NCI-H2029 (cell line): ENCODE measurements around the gene COPG2.
"Not testable (repeated sequence)": the region's sequence is repeated elsewhere in the genome, so short reads cannot be mapped to it uniquely, and the experiment has no call there.

Experiments used
- DNase-seq: peaks from one replicate; lab custom pipeline; 2025; lab: John Stamatoyannopoulos, UW

The COPG2 gene

DNA sequence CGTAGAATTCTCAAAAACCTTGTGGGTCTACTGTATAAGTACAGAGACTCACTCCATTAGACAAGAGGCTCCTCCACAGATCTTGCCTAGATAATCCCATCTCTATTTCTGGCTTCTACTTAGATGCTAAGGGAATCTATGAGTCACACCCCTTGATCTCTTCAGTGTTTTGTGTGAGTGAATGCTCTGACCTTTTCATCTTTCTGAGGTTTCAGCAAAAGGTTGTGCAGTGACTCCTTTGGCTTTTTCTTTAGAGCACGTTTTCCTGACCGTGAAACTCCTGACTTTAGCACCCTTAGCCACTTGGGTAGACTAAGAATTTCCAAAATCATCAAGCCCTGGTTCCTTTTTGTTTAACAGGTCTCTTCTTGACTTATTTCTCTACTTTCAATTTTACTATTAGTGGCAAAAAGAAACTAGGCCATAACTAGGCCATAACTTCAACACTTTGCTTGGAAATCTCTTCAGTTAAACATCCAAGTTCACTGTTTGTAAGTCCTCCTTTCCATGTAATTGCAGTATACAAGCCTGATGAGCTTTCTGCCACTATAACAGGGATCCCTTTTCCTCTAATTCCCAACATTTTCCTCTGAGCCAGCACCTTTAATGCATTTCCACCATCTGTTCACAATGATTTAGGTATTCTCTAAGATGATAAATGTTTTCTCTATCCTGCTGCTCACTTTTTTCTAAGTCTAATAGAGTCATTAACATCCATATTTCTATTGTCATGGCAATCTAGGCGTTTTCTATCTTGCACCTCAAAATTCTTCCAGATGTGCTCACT lies 19.4 kb downstream of the COPG2 start:
- no peak for DNase-seq

DNA sequence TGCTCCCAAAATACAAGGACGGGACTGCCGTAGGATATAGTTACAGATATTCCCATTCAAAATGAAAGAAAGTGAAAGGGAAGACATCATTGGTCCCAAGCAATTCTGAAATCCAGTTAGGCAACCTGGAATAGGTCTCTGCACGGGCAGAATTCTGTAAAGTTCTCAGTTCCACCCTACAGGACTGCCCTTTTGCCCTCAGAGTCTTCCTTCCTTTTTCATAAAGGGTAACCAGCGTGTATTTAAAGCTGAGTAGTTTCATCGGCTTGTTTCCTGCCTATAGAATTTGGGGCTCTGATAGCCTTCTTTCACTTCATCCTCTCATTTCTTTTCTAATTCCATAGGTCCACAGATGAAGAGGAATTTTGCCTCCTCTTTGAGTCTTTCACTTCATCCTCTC lies 20.0 kb downstream of the COPG2 start:
- no peak for DNase-seq

DNA sequence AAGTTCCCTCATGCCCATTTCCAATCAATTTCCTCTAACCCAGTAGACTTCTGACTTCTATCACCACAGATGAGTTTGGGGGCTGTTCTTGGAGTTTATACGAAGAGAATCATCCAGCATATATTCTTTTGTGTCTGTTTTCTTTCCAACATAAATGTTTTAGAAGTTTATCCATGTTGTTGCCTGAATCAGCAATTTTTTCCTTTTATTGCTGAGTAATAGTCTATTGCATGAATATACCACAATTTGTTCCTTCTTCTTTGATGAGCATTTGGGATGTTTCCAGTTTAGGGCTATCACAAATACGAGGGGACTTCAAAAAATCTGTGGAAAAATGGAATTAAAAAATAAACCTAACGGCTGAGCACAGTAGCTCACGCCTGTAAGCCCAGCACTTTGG lies 26.2 kb downstream of the COPG2 start:
- no peak for DNase-seq

DNA sequence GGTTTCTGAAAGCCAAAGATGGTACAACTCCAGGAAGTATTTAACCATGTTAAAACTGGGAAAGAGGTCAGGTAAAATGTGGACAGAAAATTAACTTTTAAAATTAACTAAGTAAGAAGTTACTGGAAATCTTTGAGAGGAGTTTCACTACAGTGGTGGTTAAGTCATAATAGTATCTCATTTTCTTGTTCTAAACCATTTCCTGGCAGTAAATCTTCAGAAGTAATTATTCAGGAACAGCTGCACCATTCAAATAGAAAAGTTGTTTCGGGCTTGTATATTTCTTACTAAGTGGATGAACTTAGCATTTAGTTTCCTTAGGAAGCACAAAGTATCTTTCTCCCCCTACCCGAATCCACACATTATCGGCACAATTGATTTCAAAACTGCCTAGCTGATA lies 27.1 kb downstream of the COPG2 start:
- DNase-seq: no peak

DNA sequence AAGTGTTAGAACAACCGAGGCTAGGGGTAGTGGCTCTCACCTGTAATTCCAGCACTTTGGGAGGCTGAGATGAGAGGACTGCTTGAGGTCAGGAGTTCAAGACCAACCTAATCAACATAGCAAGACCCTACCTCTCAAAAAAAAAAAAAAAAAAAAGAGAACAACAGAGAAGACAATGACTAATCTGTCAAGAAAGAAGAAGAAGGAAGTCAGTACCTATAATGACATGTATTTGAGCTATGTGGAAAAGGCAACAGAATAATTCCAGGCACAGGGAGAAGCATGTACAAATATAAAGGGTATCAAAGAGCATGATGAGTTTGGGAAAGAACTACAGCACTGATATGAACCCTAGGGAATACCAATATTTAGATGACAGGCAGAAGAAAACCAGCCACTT lies 27.5 kb downstream of the COPG2 start:
- no peak for DNase-seq

DNA sequence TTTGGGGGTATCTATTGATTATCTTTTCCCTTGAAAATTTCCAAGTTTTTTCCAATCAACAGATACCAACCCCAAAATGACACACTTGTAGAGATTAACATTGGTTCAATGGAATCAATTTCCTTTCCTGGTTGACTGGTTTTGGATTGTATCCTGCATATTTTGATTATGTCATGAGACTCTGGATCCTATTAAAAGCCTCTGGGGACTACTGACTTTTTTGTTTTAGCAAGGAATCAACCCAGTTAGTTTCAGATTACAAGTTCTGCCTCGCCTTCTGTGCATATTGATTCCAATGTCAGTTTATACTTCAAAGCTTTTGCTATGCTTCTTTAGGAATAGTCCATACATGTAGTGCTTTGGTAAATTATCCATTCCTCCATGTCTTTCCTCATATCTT lies 29.2 kb downstream of the COPG2 start:
- DNase-seq: no peak

DNA sequence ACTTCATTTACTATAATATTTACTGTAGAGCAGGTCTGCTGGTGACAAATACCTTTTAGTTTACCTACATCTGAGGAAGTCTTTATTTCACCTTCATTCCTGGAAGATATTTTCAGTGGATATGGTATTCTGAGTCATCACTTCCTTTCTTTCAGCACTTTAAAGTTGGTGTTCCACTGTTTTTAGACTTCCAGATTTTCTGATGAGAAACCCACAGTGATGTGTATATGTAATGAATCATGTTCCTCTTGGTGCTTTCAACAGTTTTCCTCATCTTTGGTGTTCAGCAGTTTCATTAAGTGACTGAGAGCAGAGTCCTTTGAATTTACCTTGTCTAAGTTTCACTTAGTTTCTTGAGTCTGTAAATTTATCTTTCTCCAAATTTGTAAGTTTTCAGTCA lies 36.4 kb downstream of the COPG2 start:
- DNase-seq: no peak

DNA sequence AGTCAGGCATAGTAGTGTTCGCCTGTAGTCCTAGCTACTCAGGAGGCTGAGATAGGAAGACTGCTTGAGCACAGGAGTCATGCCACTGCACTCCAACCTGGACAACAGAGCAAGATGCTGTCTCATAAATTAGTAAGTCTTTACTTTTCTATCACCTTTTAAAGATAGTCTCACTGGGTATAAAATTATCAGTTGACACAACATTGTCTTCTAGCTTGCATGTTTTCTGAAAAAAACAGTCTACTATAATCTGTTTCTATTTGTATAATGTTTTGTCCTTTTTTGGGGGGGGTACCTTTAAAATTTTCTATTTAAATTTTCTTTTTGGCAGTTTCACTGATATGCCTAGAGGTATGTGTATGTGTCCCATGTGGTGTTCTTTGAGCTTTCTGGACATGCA lies 39.6 kb downstream of the COPG2 start:
- DNase-seq: no peak

DNA sequence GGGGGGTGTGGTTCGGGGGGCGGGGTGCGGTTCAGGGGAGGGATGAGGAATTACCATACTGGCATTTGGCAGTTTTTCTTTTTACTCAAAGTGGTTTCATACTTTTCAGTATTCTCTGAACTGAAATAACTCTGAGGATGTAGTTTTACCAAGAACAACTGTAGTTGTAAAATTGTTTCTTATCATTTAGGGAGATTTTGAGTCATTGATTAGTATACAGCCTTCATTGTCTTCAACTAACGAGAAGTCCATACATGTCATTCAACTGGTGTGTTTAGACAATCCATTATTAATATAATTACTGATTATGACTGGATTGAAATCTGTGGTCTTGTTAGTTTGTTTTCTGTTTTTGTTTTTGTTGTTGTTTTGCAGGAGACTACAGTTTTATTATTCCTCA lies 40.8 kb downstream of the COPG2 start:
- no peak for DNase-seq

DNA sequence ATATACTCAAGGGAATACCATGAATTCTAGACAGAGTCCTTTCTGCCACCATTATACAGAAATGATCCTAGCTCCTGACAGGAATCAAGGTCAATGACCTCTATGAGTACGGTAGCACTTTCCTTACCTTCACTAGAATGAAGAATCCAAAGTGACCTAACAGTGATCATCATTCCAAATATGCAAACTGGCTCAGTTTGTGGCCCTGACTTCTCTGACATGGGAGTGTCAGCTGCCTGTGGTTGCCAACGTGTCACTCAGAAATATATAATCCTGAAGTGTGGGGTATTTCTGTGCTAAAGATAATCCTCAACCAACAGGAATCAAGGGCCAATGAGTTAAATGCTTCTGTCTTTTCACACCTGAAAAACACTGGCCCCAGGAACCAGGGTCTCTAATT lies 45.7 kb downstream of the COPG2 start:
- DNase-seq: no peak

DNA sequence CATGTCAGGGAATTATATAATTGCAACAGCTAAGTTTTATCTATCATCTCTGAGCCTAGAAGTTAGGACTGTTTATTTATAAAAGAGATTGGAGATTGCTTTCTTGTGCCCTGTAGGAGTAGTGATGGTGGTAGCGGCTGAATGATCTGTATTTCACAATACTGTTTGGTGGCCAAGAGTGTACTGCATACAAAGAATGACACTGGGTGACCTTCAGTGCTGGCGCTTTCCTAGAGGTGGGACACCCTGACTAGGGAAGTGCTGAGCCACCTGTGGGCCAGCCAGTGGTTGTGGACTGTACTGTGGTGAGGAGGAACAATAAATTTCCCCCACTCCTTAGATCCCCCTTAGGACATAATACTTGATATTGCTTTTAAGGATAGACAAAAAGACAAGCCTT lies 53.0 kb downstream of the COPG2 start:
- no peak for DNase-seq

DNA sequence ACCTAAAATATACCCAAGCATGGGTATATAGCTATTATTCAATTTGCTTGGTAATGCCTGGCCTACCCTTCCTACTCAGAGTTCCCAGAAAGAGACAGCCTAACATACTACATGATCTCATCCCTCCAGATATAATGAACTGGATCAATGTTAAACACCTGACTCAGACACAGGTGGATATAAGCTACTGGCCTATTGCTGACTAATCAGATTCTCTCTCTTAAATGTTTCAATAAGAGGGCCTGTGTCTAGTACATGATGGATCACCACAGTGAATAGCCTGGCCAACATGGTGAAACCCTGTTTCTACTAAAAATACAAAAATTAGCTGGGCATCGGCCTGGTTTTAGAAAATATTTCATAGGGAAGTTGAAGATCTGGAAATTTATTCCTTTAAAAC lies 54.1 kb downstream of the COPG2 start:
- DNase-seq: no peak

DNA sequence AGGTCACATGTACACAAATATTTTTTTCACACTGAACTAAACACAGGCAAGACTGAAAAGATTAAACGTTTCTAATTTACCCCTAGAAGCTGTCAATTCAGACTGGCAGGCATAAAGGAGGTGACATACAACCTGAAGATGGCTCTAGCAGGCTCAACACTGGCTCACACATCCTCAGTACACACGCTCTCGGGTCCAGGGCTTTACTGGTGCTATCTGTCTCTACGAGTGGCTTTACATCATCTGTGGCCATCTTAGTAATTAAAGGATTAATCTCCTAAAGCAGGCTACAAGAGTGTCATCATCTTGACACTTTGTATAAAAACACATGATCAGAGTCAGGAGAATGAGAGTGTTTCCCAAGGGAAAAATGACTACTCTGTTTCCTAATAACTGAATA lies 57.3 kb downstream of the COPG2 start:
- no peak for DNase-seq

DNA sequence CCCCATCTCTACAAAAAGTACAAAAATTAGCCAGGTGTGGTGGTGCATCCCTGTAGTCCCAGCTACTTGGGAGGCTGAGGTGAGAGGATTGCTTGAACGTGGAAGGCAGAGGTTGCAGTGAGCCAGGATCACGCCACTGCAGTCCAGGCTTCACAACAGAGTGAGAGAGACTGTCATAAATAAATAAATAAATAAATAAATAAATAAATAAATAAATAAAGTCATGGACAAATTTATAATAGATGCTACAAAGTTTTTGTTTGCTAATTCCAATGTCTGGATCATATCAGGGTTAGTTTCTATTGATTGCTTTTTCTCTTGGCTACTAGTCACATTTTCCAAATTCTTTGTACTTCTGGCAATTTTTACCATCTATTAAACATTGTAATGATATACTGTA lies 61.5 kb downstream of the COPG2 start:
- DNase-seq: not testable (repeated sequence)

DNA sequence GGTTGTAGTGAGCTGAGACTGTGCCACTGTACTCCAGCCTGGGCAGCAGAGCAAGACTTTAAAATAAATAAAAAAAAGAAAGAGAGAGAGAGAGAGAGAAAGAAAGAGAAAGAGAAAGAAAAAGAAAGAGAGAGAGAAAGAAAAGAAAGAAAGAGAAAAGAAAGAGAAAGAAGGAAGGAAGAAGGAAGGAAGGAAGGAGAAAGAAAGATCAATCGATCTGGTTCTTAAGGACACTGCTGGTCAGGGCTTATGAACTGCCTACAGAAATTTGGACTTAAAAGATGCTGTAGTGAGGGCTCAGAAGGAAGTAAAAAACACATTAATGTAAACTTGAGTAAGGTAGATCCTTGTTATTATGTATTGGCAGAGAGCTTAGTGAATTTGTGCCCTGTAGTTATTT lies 62.4 kb downstream of the COPG2 start:
- DNase-seq: no peak

DNA sequence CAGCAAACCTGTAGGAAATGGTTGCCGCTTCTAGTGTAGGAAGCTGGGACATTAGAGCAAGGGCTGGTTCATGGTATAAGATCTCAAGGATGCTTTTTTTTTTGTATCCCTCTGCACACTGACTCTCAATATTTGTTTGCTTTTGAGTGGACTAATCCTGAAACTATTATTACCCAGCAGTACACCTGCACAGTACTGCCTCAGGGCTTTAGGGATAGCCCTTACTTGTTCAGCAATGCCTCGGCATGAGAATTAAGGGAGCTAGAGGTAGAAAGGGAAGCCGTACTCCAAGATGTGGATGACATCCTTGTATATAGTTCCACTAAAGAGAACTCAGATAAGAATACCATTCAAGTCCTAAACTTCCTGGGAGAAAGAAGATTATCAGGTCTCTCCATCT lies 70.5 kb downstream of the COPG2 start:
- DNase-seq: no peak

DNA sequence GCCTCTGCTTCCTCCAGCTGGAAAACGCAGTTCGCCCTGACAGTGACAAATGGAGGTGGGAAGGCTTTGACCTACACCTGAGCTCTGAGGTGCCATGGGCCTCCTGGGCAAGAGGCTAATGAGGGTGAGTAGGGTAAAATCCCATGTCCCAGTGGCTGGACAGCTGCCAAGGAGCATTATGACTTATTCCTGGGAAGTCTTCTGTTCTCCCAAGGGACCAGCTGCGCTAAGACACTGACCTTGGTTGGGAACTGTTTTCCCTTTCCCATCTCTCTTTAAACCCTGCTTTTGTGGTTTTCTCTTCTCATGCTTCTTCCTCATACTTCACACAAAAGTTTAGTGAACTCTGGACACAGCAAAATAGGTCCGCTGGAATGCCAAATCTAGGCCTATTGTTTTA lies 72.6 kb downstream of the COPG2 start:
- no peak for DNase-seq

DNA sequence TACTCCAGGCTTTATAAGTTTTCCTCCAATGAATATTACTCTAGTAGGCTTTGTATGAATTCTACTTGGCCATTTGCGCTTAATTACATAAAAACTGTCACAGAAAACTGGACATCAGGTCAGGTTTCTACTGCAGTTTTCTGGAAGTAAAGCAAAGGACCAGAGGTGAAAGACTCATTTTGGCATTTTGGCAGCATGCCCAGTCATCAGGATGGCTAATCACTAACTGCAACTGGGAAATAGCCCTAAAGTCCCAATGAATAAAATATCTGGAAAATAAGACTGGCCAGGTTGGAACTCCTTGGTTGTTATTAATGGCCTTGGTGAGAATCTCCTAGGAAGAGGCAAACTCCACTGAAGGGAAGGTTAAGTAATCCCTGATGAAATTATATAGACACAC lies 75.5 kb downstream of the COPG2 start:
- DNase-seq: no peak

DNA sequence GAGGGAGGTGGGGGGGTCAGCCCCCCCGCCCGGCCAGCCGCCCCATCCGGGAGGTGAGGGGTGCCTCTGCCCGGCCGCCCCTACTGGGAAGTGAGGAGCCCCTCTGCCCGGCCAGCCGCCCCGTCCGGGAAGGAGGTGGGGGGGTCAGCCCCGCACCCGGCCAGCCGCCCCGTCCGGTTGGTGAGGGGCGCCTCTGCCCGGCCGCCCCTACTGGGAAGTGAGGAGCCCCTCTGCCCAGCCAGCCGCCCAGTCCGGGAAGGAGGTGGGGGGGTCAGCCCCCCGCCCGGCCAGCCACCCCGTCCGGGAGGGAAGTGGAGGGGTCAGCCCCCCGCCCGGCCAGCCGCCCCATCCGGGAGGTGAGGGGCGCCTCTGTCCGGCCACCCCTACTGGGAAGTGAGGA lies 77.1 kb downstream of the COPG2 start:
- DNase-seq: not testable (repeated sequence)

DNA sequence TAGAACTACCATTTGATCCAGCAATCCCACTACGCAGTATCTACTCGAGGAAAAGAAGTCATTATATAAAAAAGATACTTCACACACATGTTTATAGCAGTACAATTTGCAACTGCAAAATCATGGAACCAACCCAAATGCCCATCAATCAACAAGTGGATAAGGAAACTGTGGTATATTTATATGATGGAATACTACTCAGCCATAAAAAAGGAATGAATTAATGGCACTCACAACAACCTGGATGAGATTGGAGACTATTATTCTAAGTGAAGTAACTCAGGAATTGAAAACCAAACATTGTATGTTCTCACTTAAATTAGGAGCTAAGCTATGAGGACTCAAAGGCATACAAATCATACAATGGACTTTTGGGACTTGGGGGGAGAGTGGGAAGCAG lies 82.6 kb downstream of the COPG2 start:
- DNase-seq: not testable (repeated sequence)

DNA sequence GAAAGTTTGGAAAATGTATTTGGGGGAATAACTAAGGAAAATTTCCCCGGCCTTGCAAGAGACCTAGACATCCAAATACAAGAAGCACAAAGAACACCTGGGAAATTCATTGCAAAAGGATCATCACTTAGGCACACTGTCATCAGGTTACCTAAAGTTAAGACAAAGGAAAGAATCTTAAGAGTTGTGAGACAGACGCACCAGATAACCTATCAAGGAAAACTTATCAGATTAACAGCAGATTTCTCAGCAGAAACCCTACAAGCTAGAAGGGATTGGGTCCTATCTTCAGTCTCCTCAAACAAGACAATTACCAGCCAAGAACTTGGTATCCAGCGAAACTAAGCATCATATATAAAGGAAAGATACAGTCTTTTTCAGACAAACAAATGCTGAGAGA lies 93.4 kb downstream of the COPG2 start:
- DNase-seq: not testable (repeated sequence)

DNA sequence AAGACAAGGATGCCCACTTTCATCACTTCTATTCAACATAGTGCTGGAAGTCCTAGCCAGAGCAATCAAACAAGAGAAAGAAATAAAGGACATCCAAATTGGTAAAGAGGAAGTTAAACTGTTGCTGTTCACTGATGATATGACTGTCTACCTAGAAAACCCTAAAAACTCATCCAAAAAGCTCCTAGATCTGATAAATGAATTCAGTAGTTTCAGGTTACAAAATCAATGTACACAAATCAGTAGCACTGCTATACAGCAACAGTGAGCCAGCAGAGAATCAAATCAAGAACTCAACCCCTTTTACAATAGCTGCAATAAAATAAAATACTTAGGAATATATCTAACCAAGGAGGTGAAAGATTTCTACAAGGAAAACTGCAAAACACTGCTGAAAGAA lies 98.4 kb downstream of the COPG2 start:
- DNase-seq: not testable (repeated sequence)

DNA sequence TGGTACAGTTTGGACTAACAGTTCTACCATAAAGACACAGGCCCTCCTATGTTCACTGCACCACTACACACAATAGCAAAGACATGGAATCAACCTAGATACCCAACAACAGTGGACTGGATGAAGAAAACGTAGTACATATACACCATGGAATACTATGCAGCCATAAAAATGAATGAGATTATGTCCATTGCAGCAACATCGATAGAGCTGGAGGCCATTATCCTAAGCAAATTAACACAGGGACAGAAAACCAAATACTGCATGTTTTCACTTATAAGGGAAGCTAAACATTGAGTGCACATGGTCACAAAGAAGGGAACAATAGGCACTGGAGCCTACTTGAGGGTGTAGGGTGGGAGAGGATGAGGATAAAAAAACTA lies 101.7 kb downstream of the COPG2 start:
- DNase-seq: no peak

DNA sequence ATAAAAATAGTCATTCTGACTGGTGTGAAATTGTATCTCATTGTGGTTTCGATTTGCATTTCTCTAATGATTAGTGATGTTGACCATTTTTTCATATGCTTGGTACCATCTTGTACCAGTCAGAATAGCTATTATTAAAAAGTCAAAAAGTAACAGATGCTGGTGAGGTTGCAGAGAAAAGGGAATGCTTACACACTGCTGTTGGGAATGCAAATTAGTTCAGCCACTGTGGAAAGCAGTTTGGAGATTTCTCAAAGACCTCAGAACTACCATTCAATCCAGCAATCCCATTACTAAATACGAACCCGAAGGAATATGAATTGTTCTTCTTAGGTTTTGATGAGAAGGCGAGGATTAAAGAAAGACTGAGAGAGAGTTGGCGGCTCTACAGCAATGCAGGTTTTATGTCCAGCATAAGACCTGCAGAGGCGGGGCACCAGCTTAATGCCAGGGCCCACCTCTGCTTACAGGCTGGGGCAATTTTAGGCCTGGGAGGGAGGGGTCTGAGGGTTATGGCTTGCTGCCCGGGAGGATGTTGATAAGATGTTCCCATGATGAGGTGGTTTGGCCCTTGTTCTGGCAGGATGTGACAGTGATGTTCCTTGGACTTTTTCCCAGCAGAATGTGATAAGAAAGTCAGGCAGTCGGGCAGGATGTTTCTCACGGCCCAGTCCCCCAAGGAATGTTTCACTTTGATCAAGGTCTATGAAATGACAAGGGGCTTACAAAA lies 102.2 kb downstream of the COPG2 start:
- no peak for DNase-seq
